Ramos (cell line): ENCODE measurements around the gene EARS2.

Source experiments
- in situ Hi-C: fragments of 300-500 bp; cut with MboI; formaldehyde crosslinking; loops from one replicate; pipeline ENCODE4 v1.14.3; 2022; ENCODE audit warnings: low sequenced_read_pairs; ENCODE audit not compliant: unreplicated experiment

The EARS2 gene

GRCh38 chr16:23509782-23510163 is 47.4 kb downstream of the EARS2 start:
- in situ Hi-C loops = no loop called here

GRCh38 chr16:23509441-23509754 is 47.8 kb downstream of the EARS2 start:
- in situ Hi-C loops = no loop called here

- in situ Hi-C loops = no loop called here
Observed at GRCh38 chr16:23508589-23509440, 48.3 kb downstream of the EARS2 start.

- in situ Hi-C loops = no loop called here
Observed at GRCh38 chr16:23506606-23506994, 50.5 kb downstream of the EARS2 start.

GRCh38 chr16:23505671-23506605 is 51.2 kb downstream of the EARS2 start:
- in situ Hi-C loops = no loop called here

- in situ Hi-C loops = no loop called here
Observed at GRCh38 chr16:23505180-23505665, 51.9 kb downstream of the EARS2 start.

GRCh38 chr16:23504453-23505179 is 52.5 kb downstream of the EARS2 start:
- in situ Hi-C loops = no loop called here

GRCh38 chr16:23504076-23504452 is 53.1 kb downstream of the EARS2 start:
- in situ Hi-C loops = no loop called here

- in situ Hi-C loops = no loop called here
Observed at GRCh38 chr16:23502466-23502865, 54.7 kb downstream of the EARS2 start.

- in situ Hi-C loops = no loop called here
Observed at GRCh38 chr16:23501291-23501690, 55.9 kb downstream of the EARS2 start.

- in situ Hi-C loops = no loop called here
Observed at GRCh38 chr16:23500862-23501225, 56.3 kb downstream of the EARS2 start.

GRCh38 chr16:23500212-23500861 is 56.8 kb downstream of the EARS2 start:
- in situ Hi-C loops = no loop called here

GRCh38 chr16:23499801-23500200 is 57.3 kb downstream of the EARS2 start:
- in situ Hi-C loops = no loop called here

GRCh38 chr16:23498863-23499262 is 58.3 kb downstream of the EARS2 start:
- in situ Hi-C loops = no loop called here

GRCh38 chr16:23497543-23497868 is 59.6 kb downstream of the EARS2 start:
- in situ Hi-C loops = no loop called here

- in situ Hi-C loops = no loop called here
Observed at GRCh38 chr16:23496821-23497542, 60.2 kb downstream of the EARS2 start.

GRCh38 chr16:23495671-23496070 is 61.5 kb downstream of the EARS2 start:
- in situ Hi-C loops = no loop called here

- in situ Hi-C loops = no loop called here
Observed at GRCh38 chr16:23494188-23494587, 63.0 kb downstream of the EARS2 start.

- in situ Hi-C loops = no loop called here
Observed at GRCh38 chr16:23491490-23492391, 65.4 kb downstream of the EARS2 start.
